CD8-positive, alpha-beta memory T cell (primary cell): ENCODE results near the gene OLFML1. TPM values are rescaled to one million over a fixed set of nuclear protein-coding genes. Genes with fewer than 3 reads are reported as not detected.

Source experiments
- CTCF ChIA-PET: fragments of 350-600 bp; sonication (Branson Sonifier 250); formaldehyde crosslinking; loops from one replicate; lab custom pipeline; 2021; ENCODE audit warnings: antibody characterized with exemption; lab: Charles Lee
- POLR2A ChIA-PET: fragments of 350-600 bp; sonication (Branson Sonifier 250); formaldehyde crosslinking; loops from one replicate; lab custom pipeline; 2021; ENCODE audit warnings: antibody characterized with exemption; lab: Charles Lee
- DNase-seq, 5 donors: peaks; one replicate each; pipeline versions ENCODE4 v3.0.0 to v3.0.0-alpha.2; 2020 to 2022; ENCODE audit warnings: mixed read lengths in 1 of 5
- H3K27ac ChIP-seq: one replicate; pipeline ENCODE4 v1.7.0; 2013; ENCODE audit warnings: low read depth, mild to moderate bottlenecking, low read length, moderate library complexity
- H3K27me3 ChIP-seq: 2 replicates; pipeline ENCODE4 v1.7.0; 2013; ENCODE audit warnings: low read length, mild to moderate bottlenecking; ENCODE audit not compliant: insufficient read depth, poor library complexity, severe bottlenecking
- H3K36me3 ChIP-seq: 2 replicates; pipeline ENCODE4 v1.7.0; 2013; ENCODE audit warnings: mild to moderate bottlenecking, low read length, moderate library complexity; ENCODE audit not compliant: insufficient read depth
- H3K4me1 ChIP-seq: 2 replicates; pipeline ENCODE4 v1.7.0; 2013; ENCODE audit warnings: mild to moderate bottlenecking, low read length, moderate library complexity; ENCODE audit not compliant: insufficient read depth
- H3K4me3 ChIP-seq: 2 replicates; pipeline ENCODE4 v1.7.0; 2013; ENCODE audit warnings: mild to moderate bottlenecking, low read length
- H3K9me3 ChIP-seq: 2 replicates; pipeline ENCODE4 v1.7.0; 2013; ENCODE audit warnings: mild to moderate bottlenecking, low read length
- H3K27ac Mint-ChIP-seq, 8 donors: one replicate each; pipeline ENCODE4 v1.8.0; 2020 to 2021; ENCODE audit warnings: mixed read lengths in 8 of 8, mild to moderate bottlenecking in 6 of 8, inconsistent platforms in 3 of 8, moderate library complexity in 3 of 8
- H3K27me3 Mint-ChIP-seq, 2 donors: one replicate each; pipeline ENCODE4 v1.8.0; 2020 to 2021; ENCODE audit warnings: mixed read lengths in 2 of 2, mild to moderate bottlenecking in 1 of 2, moderate library complexity in 1 of 2
- H3K36me3 Mint-ChIP-seq, 3 donors: one replicate each; pipeline ENCODE4 v1.8.0; 2020 to 2021; ENCODE audit warnings: mixed read lengths in 3 of 3, inconsistent platforms in 1 of 3, mild to moderate bottlenecking in 1 of 3
- H3K4me1 Mint-ChIP-seq, 3 donors: one replicate each; pipeline ENCODE4 v1.8.0; 2020 to 2021; ENCODE audit warnings: mixed read lengths in 3 of 3, inconsistent platforms in 1 of 3, mild to moderate bottlenecking in 1 of 3
- H3K4me3 Mint-ChIP-seq, 7 donors: one replicate each; pipeline ENCODE4 v1.8.0; 2020 to 2021; ENCODE audit warnings: mixed read lengths in 7 of 7, mild to moderate bottlenecking in 6 of 7, moderate library complexity in 4 of 7, inconsistent platforms in 2 of 7
- H3K9me3 Mint-ChIP-seq, 5 donors: one replicate each; pipeline ENCODE4 v1.8.0; 2020 to 2022; ENCODE audit warnings: mixed read lengths in 5 of 5, mild to moderate bottlenecking in 3 of 5, moderate library complexity in 2 of 5, inconsistent platforms in 1 of 5
- polyA plus RNA-seq: library from polyadenylated mRNA; unstranded; fragments of 300-500 nt; fragmentation: Illumina TruSeq; gene quantifications from one replicate; pipeline ENCODE4 v1.2.3, GENCODE V29; 2021
- total RNA-seq, 2 experiments: library from RNA; stranded (reverse); gene quantifications; one replicate each; pipeline ENCODE4 v1.2.3, GENCODE V29; 2021

OLFML1 gene
- total and polyA plus RNA-seq, 3 experiments from 2014 or later = not detected

- ChIA-PET CTCF (interaction anchor here (0.6 to 1.4 kb wide), 2 partner anchors 12 to 163 kb away, joined by 3 to 4 read pairs; partner anchors contain the start of gene PPFIBP2), POLR2A (no interaction called here)
- Histone ChIP-seq H3K4me1 (no peaks in the 10 kb centered on the region), H3K27me3 (no peaks in the 10 kb centered on the region), H3K27ac (no peak overlapping the region), H3K9me3 (no peaks in the 10 kb centered on the region), H3K4me3 (no peak overlapping the region), H3K36me3 (no peaks in the 10 kb centered on the region)
- no peak for DNase-seq
- no peak overlapping the region for H3K4me3 Mint-ChIP-seq
- no peaks in the 10 kb centered on the region for H3K4me1 Mint-ChIP-seq
- H3K27me3 Mint-ChIP-seq = peaks cover 1 to 4% of the 10 kb centered on the region in 2 donors
- H3K9me3 Mint-ChIP-seq = no peaks in the 10 kb centered on the region
- H3K27ac Mint-ChIP-seq = no peak overlapping the region
- H3K36me3 Mint-ChIP-seq = no peaks in the 10 kb centered on the region
Measured at GRCh38 chr11:7501894-7502293, 16.6 kb downstream of the OLFML1 start.

- Histone ChIP-seq H3K36me3 (no peaks in the 10 kb centered on the region), H3K4me1 (no peaks in the 10 kb centered on the region), H3K27me3 (no peaks in the 10 kb centered on the region), H3K27ac (no peak overlapping the region), H3K9me3 (no peaks in the 10 kb centered on the region), H3K4me3 (no peak overlapping the region)
- Mint-ChIP-seq H3K27me3 (peaks cover 1 to 5% of the 10 kb centered on the region in 2 donors), H3K27ac (no peak overlapping the region), H3K9me3 (no peaks in the 10 kb centered on the region), H3K4me3 (no peak overlapping the region), H3K36me3 (no peaks in the 10 kb centered on the region), H3K4me1 (no peaks in the 10 kb centered on the region)
- DNase-seq = no peak
- ChIA-PET POLR2A (no interaction called here), CTCF (no interaction called here)
Measured at GRCh38 chr11:7506243-7506642, 20.9 kb downstream of the OLFML1 start.

- Histone ChIP-seq H3K36me3 (no peaks in the 10 kb centered on the region), H3K27me3 (no peaks in the 10 kb centered on the region), H3K4me1 (peaks cover 13% of the 10 kb centered on the region), H3K27ac (no peak overlapping the region), H3K4me3 (no peak overlapping the region), H3K9me3 (no peaks in the 10 kb centered on the region)
- POLR2A ChIA-PET = no interaction called here
- Mint-ChIP-seq H3K4me3 (no peak overlapping the region), H3K4me1 (peaks cover 4 to 8% (median 5%) of the 10 kb centered on the region in 3 donors), H3K9me3 (no peaks in the 10 kb centered on the region), H3K36me3 (peaks cover 0 to under 1% (median 0%) of the 10 kb centered on the region in 3 donors), H3K27ac (no peak overlapping the region), H3K27me3 (peaks cover 1 to 5% of the 10 kb centered on the region in 2 donors)
- no peak for DNase-seq
- CTCF ChIA-PET = interaction anchor here (0.6 to 1.7 kb wide), 2 partner anchors 13 to 186 kb away, joined by 3 to 4 read pairs; no protein-coding TSS in a partner anchor
Measured at GRCh38 chr11:7508087-7508486, 22.8 kb downstream of the OLFML1 start.

GRCh38 chr11:7509966-7510365 is 24.7 kb downstream of the OLFML1 start:
- DNase-seq = no peak
- Histone ChIP-seq H3K4me1 (peaks cover 13% of the 10 kb centered on the region), H3K4me3 (no peak overlapping the region), H3K27me3 (no peaks in the 10 kb centered on the region), H3K36me3 (no peaks in the 10 kb centered on the region), H3K27ac (no peak overlapping the region), H3K9me3 (no peaks in the 10 kb centered on the region)
- peaks cover 4 to 5% of the 10 kb centered on the region in 2 donors for H3K27me3 Mint-ChIP-seq
- POLR2A ChIA-PET = no interaction called here
- CTCF ChIA-PET = interaction anchor here (1.4 to 5.0 kb wide), 2 partner anchors 61 to 156 kb away, joined by 4 to 35 read pairs; no protein-coding TSS in a partner anchor
- peak overlapping the region in 1 of 7 donors; percentile 61 for H3K4me3 Mint-ChIP-seq
- no peaks in the 10 kb centered on the region for H3K9me3 Mint-ChIP-seq
- H3K27ac Mint-ChIP-seq = no peak overlapping the region
- H3K36me3 Mint-ChIP-seq = peaks cover 0 to 3% (median 0%) of the 10 kb centered on the region in 3 donors
- H3K4me1 Mint-ChIP-seq = peaks cover 12 to 16% (median 13%) of the 10 kb centered on the region in 3 donors

GRCh38 chr11:7511401-7511800 is 26.1 kb downstream of the OLFML1 start:
- Mint-ChIP-seq H3K36me3 (peaks cover 0 to 3% (median 0%) of the 10 kb centered on the region in 3 donors), H3K9me3 (no peaks in the 10 kb centered on the region), H3K27ac (no peak overlapping the region), H3K4me3 (peak overlapping the region in 2 of 7 donors; percentile 31 to 68), H3K4me1 (peaks cover 24 to 31% (median 24%) of the 10 kb centered on the region in 3 donors), H3K27me3 (peaks cover 3 to 5% of the 10 kb centered on the region in 2 donors)
- no peaks in the 10 kb centered on the region for H3K9me3 ChIP-seq
- no peak overlapping the region for H3K27ac ChIP-seq
- H3K36me3 ChIP-seq = no peaks in the 10 kb centered on the region
- CTCF ChIA-PET = interaction anchor here (1.4 to 5.0 kb wide), 6 partner anchors 11 to 187 kb away, joined by 4 to 35 read pairs (median 6); no protein-coding TSS in a partner anchor
- POLR2A ChIA-PET = no interaction called here
- peaks cover 24% of the 10 kb centered on the region for H3K4me1 ChIP-seq
- no peaks in the 10 kb centered on the region for H3K27me3 ChIP-seq
- no peak overlapping the region for H3K4me3 ChIP-seq
- no peak for DNase-seq

GRCh38 chr11:7512525-7513233 is 27.4 kb downstream of the OLFML1 start:
- peaks cover 24% of the 10 kb centered on the region for H3K4me1 ChIP-seq
- DNase-seq = peak in 1 of 5 donors; percentile 56
- peak overlapping the region; percentile 87 to 100 (median 95) for H3K27ac Mint-ChIP-seq
- peak overlapping the region; percentile 97 for H3K4me3 ChIP-seq
- H3K4me1 Mint-ChIP-seq = peaks cover 29 to 41% (median 30%) of the 10 kb centered on the region in 3 donors
- H3K27me3 ChIP-seq = no peaks in the 10 kb centered on the region
- ChIA-PET POLR2A (no interaction called here), CTCF (interaction anchor here (0.7 to 5.0 kb wide), 26 partner anchors 8 to 477 kb away, joined by 3 to 35 read pairs (median 4); partner anchors contain the start of gene EIF3F)
- H3K27ac ChIP-seq = no peak overlapping the region
- no peaks in the 10 kb centered on the region for H3K9me3 ChIP-seq
- H3K36me3 Mint-ChIP-seq = peaks cover 0 to 3% (median 0%) of the 10 kb centered on the region in 3 donors
- peak overlapping the region; percentile 94 to 99 (median 95) for H3K4me3 Mint-ChIP-seq
- peaks cover 0 to 3% of the 10 kb centered on the region in 2 donors for H3K27me3 Mint-ChIP-seq
- H3K36me3 ChIP-seq = no peaks in the 10 kb centered on the region
- H3K9me3 Mint-ChIP-seq = no peaks in the 10 kb centered on the region

- peak within 1 kb of the TSS; percentile 66 for H3K27ac ChIP-seq
- H3K27me3 ChIP-seq = no peaks in the 10 kb centered on the region
- H3K4me3 ChIP-seq = peak within 1 kb of the TSS; percentile 97
- POLR2A ChIA-PET = no interaction called here
- no peaks in the 10 kb centered on the region for H3K36me3 ChIP-seq
- Mint-ChIP-seq H3K27me3 (peaks cover 0 to 3% of the 10 kb centered on the region in 2 donors), H3K36me3 (peaks cover 0 to 3% (median 0%) of the 10 kb centered on the region in 3 donors), H3K9me3 (no peaks in the 10 kb centered on the region), H3K4me3 (peak within 1 kb of the TSS; percentile 94 to 99 (median 95)), H3K4me1 (peaks cover 29 to 43% (median 31%) of the 10 kb centered on the region in 3 donors), H3K27ac (peak within 1 kb of the TSS; percentile 87 to 100 (median 95))
- H3K4me1 ChIP-seq = peaks cover 24% of the 10 kb centered on the region
- DNase-seq = peak; percentile 78 to 86 (median 83)
- H3K9me3 ChIP-seq = no peaks in the 10 kb centered on the region
- CTCF ChIA-PET = interaction anchor here (0.5 to 5.0 kb wide), 29 partner anchors 9 to 476 kb away, joined by 3 to 35 read pairs (median 3); partner anchors contain the start of gene EIF3F
Measured at GRCh38 chr11:7513234-7514098, 28.2 kb downstream of the OLFML1 start, which contains the start of gene PPFIBP2. PPFIBP2 (plus strand) TSS chr11:7513999; CDS start chr11:7549476, 35,477 bp downstream.
